Activated CD8-positive, alpha-beta T cell treated with anti-CD3 and anti-CD28 coated beads for 36 hours (primary cell): ENCODE data around the gene KRTAP4-16. TPM values are rescaled to one million over a fixed set of nuclear protein-coding genes. Genes with fewer than 3 reads are reported as not detected.
"Not testable (repeated sequence)": the region's sequence is repeated elsewhere in the genome, so short reads cannot be mapped to it uniquely, and the experiment has no call there.

Source experiments
- ATAC-seq: fragments of 200-7000 bp; cut with Tn5 transposase; one replicate; pipeline ENCODE4 v1.10.0; 2021; ENCODE audit warnings: mild to moderate bottlenecking, moderate library complexity
- CTCF ChIA-PET: fragments of 350-600 bp; sonication (Branson Sonifier 250); formaldehyde crosslinking; loops from one replicate; lab custom pipeline; 2021; ENCODE audit warnings: antibody characterized with exemption; lab: Charles Lee
- POLR2A ChIA-PET: fragments of 350-600 bp; sonication (Branson Sonifier 250); formaldehyde crosslinking; loops from one replicate; lab custom pipeline; 2021; ENCODE audit warnings: antibody characterized with exemption; lab: Charles Lee
- DNase-seq: peaks from one replicate; pipeline ENCODE4 v3.0.0-alpha.2; 2020
- H3K27ac Mint-ChIP-seq: one replicate; pipeline ENCODE4 v1.8.0; 2021; ENCODE audit warnings: mild to moderate bottlenecking, mixed read lengths
- H3K27me3 Mint-ChIP-seq: one replicate; pipeline ENCODE4 v1.8.0; 2021; ENCODE audit warnings: mixed read lengths
- H3K36me3 Mint-ChIP-seq: one replicate; pipeline ENCODE4 v1.8.0; 2021; ENCODE audit warnings: low read depth, mixed read lengths
- H3K4me1 Mint-ChIP-seq: one replicate; pipeline ENCODE4 v1.8.0; 2021; ENCODE audit warnings: low read depth, mixed read lengths
- H3K4me3 Mint-ChIP-seq: one replicate; pipeline ENCODE4 v1.8.0; 2021; ENCODE audit warnings: mild to moderate bottlenecking, moderate library complexity, mixed read lengths
- H3K9me3 Mint-ChIP-seq: one replicate; pipeline ENCODE4 v1.8.0; 2021; ENCODE audit warnings: mixed read lengths
- intact Hi-C: fragments of 100-400 bp; cut with micrococcal nuclease; formaldehyde crosslinking; loops from one replicate; pipeline ENCODE4 v1.10.0; 2022
- total RNA-seq, 2 experiments: library from RNA; stranded (reverse); gene quantifications; one replicate each; pipeline ENCODE4 v1.2.3, GENCODE V29; 2021
- TF ChIP-seq, protein P1 (sequence below): fragments of 200-600 bp; IDR thresholded peaks from one replicate; pipeline ENCODE4 v1.8.0; 2022; ENCODE audit warnings: antibody characterized with exemption, mild to moderate bottlenecking

The KRTAP4-16 gene
- total RNA-seq, 2 experiments from 2014 or later = not detected

- POLR2A ChIA-PET = no interaction called here
- no peak for DNase-seq
- Mint-ChIP-seq H3K27ac (no peak overlapping the region), H3K36me3 (no peaks in the 10 kb centered on the region), H3K4me1 (peaks cover 8% of the 10 kb centered on the region), H3K27me3 (peaks cover 3% of the 10 kb centered on the region), H3K9me3 (peaks cover 2% of the 10 kb centered on the region), H3K4me3 (no peak overlapping the region)
- TF ChIP-seq, protein P1, sequence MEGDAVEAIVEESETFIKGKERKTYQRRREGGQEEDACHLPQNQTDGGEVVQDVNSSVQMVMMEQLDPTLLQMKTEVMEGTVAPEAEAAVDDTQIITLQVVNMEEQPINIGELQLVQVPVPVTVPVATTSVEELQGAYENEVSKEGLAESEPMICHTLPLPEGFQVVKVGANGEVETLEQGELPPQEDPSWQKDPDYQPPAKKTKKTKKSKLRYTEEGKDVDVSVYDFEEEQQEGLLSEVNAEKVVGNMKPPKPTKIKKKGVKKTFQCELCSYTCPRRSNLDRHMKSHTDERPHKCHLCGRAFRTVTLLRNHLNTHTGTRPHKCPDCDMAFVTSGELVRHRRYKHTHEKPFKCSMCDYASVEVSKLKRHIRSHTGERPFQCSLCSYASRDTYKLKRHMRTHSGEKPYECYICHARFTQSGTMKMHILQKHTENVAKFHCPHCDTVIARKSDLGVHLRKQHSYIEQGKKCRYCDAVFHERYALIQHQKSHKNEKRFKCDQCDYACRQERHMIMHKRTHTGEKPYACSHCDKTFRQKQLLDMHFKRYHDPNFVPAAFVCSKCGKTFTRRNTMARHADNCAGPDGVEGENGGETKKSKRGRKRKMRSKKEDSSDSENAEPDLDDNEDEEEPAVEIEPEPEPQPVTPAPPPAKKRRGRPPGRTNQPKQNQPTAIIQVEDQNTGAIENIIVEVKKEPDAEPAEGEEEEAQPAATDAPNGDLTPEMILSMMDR = no peak
- ATAC-seq = no peak
- CTCF ChIA-PET = no interaction called here
- intact Hi-C loops = no loop called here
Measured at GRCh38 chr17:41111151-41111885, 9.3 kb upstream of the KRTAP4-16 start.

DNA sequence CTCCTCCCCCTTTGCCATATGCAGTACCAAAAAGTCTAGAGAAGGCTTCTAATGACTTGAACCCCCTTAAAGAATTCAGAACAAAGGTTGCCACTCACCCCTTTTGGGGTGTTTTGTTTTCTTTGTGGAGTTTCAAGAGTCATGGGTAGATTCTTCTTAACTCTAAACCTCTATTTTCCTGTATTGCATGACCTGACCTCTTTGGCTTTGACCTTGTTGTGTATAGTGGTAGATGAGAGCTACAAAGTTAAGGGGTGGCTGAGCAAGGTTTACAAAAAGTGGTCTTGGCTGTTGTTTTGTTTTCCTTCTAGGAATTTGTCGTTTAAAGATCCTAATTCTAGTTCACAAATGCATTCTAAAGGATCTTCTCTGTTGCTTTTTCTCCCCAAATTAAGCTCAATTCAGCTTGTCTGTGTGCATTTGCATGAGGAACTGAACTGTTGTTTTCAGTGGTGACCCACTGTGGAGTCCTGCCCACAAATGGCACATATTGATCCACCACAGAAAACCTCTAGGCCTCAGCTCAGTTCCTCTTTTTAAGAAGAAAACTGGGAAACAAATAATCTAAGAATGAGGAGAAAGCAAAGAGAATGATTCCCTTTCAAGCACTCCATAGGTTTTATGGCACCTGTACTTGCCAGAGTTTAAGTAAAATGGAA lies 6.8 kb upstream of the KRTAP4-16 start:
- H3K36me3 Mint-ChIP-seq, intact Hi-C loops, H3K9me3 Mint-ChIP-seq, POLR2A ChIA-PET, H3K4me3 Mint-ChIP-seq, DNase-seq, H3K27ac Mint-ChIP-seq, H3K4me1 Mint-ChIP-seq, CTCF ChIA-PET, ATAC-seq, H3K27me3 Mint-ChIP-seq: not testable (repeated sequence)

DNA sequence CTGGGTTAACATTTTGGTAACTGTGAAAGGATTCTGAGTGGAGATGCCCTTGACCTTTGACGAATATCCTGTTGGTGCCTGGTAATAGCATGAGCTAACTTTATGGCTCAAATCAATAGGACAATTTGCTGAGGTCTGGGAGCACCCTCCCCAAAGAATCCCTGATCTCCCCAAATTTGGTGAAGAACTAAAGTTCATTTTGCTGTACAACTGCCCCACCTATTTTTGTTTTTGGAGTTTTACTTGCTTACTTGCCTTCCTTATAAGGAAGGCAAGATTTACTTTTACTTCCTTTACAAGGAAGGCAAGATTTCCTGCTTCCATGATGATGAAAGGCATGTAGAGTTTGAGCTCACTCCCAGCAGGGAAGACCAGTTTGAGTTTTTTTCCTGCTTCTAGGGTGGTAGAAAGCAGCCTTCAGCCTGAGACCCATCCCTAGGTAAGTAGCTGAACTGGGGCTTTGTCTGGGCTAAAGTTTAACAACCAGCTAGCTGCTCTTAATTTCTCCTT lies 6.0 kb upstream of the KRTAP4-16 start:
- no peak overlapping the region for H3K4me3 Mint-ChIP-seq

GRCh38 chr17:41105347-41105746 lies 3.3 kb upstream of the KRTAP4-16 start, which contains the start of gene KRTAP4-9:
Gene KRTAP4-9, plus strand, starts transcription at chr17:41105389. Its CDS starts 0 bp downstream, at chr17:41105389.
- H3K27me3 Mint-ChIP-seq, H3K36me3 Mint-ChIP-seq, ATAC-seq, intact Hi-C loops, H3K27ac Mint-ChIP-seq, H3K4me1 Mint-ChIP-seq, H3K9me3 Mint-ChIP-seq, DNase-seq, CTCF ChIA-PET, H3K4me3 Mint-ChIP-seq, POLR2A ChIA-PET: not testable (repeated sequence)

More for the DNA sequence above, 6.0 kb upstream of the KRTAP4-16 start:
- intact Hi-C loops = no loop called here
- ChIA-PET CTCF (no interaction called here), POLR2A (no interaction called here)
- TF ChIP-seq, protein P1 = no peak
- H3K36me3 Mint-ChIP-seq = no peaks in the 10 kb centered on the region
- DNase-seq = no peak
- no peak for ATAC-seq
- H3K27ac Mint-ChIP-seq = no peak overlapping the region
- H3K4me1 Mint-ChIP-seq = peaks cover 8% of the 10 kb centered on the region
- peaks cover 3% of the 10 kb centered on the region for H3K27me3 Mint-ChIP-seq
- H3K9me3 Mint-ChIP-seq = no peaks in the 10 kb centered on the region

- CTCF ChIA-PET, H3K9me3 Mint-ChIP-seq, intact Hi-C loops, H3K4me3 Mint-ChIP-seq, POLR2A ChIA-PET, H3K27ac Mint-ChIP-seq, ATAC-seq, H3K36me3 Mint-ChIP-seq, DNase-seq, H3K27me3 Mint-ChIP-seq: not testable (repeated sequence)
- peaks cover 16% of the 10 kb centered on the region for H3K4me1 Mint-ChIP-seq
Measured at GRCh38 chr17:41104386-41105038, 2.5 kb upstream of the KRTAP4-16 start.

- ChIA-PET CTCF (no interaction called here), POLR2A (no interaction called here)
- DNase-seq (no peak), ATAC-seq (no peak)
- H3K4me3 Mint-ChIP-seq = no peak overlapping the region
- H3K36me3 Mint-ChIP-seq = no peaks in the 10 kb centered on the region
- no peak overlapping the region for H3K27ac Mint-ChIP-seq
- peaks cover 4% of the 10 kb centered on the region for H3K27me3 Mint-ChIP-seq
- TF ChIP-seq, protein P1 = no peak
- no peaks in the 10 kb centered on the region for H3K9me3 Mint-ChIP-seq
- intact Hi-C loops = no loop called here
- peaks cover 15% of the 10 kb centered on the region for H3K4me1 Mint-ChIP-seq
Measured at GRCh38 chr17:41103896-41104295, 1.9 kb upstream of the KRTAP4-16 start.

DNA sequence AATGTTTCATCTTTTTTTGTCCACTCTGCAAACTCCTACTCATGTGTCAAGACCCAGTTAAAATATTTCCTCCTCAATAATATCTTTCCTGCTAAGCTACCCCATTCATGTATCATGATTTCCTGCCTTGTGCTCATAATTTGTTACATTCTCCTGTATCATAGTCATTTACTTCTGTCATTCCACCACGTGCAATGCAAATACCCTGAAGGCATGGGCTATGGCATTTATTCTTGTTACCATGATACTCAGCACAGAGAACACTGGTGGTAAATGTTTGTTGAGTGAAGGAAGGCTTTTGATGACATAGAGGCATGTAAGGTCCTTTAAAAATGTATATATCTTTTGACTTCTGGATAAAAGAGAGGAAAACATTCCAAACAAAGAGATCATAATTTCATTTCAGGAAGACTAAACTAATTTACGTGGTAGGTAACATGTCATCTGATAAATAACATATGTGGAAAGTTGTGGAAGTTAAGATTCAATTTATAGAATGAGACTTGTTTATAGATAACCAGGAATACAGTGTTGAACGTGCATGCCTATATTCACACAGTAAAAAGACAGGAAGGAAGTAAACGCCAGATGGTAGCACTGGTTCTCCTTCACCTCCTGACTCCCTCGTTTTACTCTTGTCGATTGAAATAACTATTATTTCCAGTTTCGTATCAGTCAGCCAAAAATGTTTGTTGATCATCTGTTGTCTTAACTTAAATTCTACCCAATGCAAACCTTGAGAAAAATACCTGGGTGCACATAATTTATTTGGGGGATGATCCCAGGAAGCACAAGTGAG lies 2.1 kb downstream of the KRTAP4-16 start:
- H3K4me3 Mint-ChIP-seq, H3K27me3 Mint-ChIP-seq, DNase-seq, intact Hi-C loops, H3K4me1 Mint-ChIP-seq, H3K36me3 Mint-ChIP-seq, H3K27ac Mint-ChIP-seq, POLR2A ChIA-PET, ATAC-seq, CTCF ChIA-PET, H3K9me3 Mint-ChIP-seq: not testable (repeated sequence)
